Choroid plexus epithelial cell (primary cell): ENCODE measurements around the gene FYB1.

Source experiments
- DNase-seq: peaks from one replicate; pipeline ENCODE4 v3.0.0-alpha.2; 2010; ENCODE audit warnings: low read depth
- H3K4me3 ChIP-seq: 2 replicates; pipeline ENCODE4 v1.5.1; 2011; ENCODE audit warnings: low read depth, mild to moderate bottlenecking, control low read depth, low read length, moderate library complexity
- CTCF ChIP-seq: conservative IDR thresholded peaks from 2 replicates; pipeline ENCODE4 v1.5.1; 2011; ENCODE audit warnings: low read depth, mild to moderate bottlenecking, control low read depth, inconsistent platforms, low read length, moderate library complexity

Gene FYB1

DNA sequence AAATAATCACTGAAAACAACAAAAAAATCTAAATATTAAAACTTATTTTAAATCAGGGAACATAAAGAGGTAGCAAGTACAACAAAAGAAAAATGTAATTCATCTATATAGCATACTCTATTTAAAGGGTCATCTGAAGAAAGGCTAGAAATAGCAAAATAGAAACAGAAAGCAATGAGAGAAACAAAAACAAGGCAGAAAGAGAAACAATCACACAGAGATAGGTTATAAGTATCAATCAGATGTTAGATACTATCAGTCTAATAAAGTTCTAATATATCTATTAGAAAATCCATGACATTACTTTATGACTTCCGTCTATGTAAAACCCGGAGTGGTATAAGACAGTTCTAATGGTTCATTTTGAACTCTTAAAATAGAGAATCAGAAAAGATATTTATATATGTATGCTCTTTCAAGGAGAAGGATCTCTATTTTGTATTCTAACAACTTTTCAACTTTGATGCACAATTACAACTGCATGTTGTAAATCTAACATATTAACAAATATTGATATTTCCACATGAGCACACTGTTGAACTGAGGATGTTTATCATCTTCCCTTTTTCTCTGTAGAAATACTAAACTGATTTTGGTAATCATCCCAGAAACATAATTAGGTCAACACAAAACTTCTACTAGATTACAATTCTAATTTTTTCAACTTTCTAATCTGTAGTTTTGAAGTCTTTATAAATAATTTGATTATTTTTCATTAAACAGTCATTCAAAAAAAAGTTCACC, 161.0 kb downstream of the FYB1 start:
- DNase-seq, result no peak
- H3K4me3 ChIP-seq, result peak overlapping the region; percentile 37
- TF ChIP-seq CTCF, result no peak

- no peak for DNase-seq
- peak overlapping the region; percentile 37 for H3K4me3 ChIP-seq
Observed at GRCh38 chr5:39057734-39058133, 161.6 kb downstream of the FYB1 start.

DNA sequence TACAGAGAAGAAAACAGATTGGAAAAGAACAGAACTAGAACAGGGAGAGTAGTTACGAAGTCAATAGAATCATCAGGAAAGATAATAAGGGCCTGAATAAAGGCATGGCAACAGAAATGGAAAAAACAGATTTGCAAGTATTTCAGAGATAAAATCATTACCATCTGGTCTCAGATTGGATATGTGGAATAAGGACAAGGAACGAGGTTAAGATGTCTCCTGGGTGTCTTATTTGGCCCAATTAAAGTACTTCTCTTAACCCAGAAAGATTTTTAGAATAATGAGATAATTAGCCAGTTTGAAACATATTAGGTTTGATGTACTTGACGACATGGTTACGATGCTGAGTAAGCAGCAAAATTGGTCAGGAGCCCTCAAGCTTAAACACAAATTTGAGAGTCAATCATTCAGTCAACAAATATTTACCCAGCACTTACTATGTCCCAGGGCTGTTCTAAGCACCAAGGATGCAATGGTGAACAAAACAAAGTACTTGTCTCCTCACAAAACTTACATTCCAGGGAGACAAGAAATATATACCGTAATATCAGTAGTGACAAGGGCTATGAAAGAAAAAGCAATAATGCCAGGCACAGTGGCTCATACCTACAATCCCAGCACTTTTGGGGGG, 163.5 kb downstream of the FYB1 start:
- no peak overlapping the region for H3K4me3 ChIP-seq
- DNase-seq, result no peak
- no peak for TF ChIP-seq CTCF

More at GRCh38 chr5:39057734-39058133, 161.6 kb downstream of the FYB1 start:
- no peak for TF ChIP-seq CTCF
